Glutamatergic neuron (in vitro differentiated cells): ENCODE results near the gene ROBO1. TPM values are rescaled to one million over a fixed set of nuclear protein-coding genes. Genes with fewer than 3 reads are reported as not detected.

Experiments
- DNase-seq: peaks from one replicate; pipeline ENCODE4 v3.0.0; 2022
- H3K27ac Mint-ChIP-seq: one replicate; pipeline ENCODE4 v1.8.0; 2020; ENCODE audit warnings: mild to moderate bottlenecking, mixed read lengths, inconsistent platforms; ENCODE audit not compliant: unreplicated experiment
- H3K27me3 Mint-ChIP-seq: one replicate; pipeline ENCODE4 v1.8.0; 2020; ENCODE audit warnings: mild to moderate bottlenecking, moderate library complexity, mixed read lengths, inconsistent platforms; ENCODE audit not compliant: unreplicated experiment
- H3K36me3 Mint-ChIP-seq: one replicate; pipeline ENCODE4 v1.8.0; 2020; ENCODE audit warnings: mild to moderate bottlenecking, mixed read lengths, inconsistent platforms; ENCODE audit not compliant: unreplicated experiment
- H3K4me1 Mint-ChIP-seq: one replicate; pipeline ENCODE4 v1.8.0; 2020; ENCODE audit warnings: mild to moderate bottlenecking, low read depth, mixed read lengths, inconsistent platforms; ENCODE audit not compliant: unreplicated experiment
- H3K4me3 Mint-ChIP-seq: one replicate; pipeline ENCODE4 v1.8.0; 2020; ENCODE audit warnings: mild to moderate bottlenecking, mixed read lengths, inconsistent platforms; ENCODE audit not compliant: unreplicated experiment
- H3K9me3 Mint-ChIP-seq: one replicate; pipeline ENCODE4 v1.8.0; 2020; ENCODE audit warnings: mild to moderate bottlenecking, moderate library complexity, mixed read lengths, inconsistent platforms; ENCODE audit not compliant: unreplicated experiment
- total RNA-seq: library from RNA; stranded (reverse); fragmentation: NEBNext Ultra II Directional; extraction: Animal tissue kit (Norgen Biotek cat#: 25700); gene quantifications from one replicate; pipeline ENCODE4 v1.2.1, GENCODE V29; 2021; ENCODE audit not compliant: unreplicated experiment
- TF ChIP-seq, protein P1 (sequence below): fragments of 200-600 bp; sonication (generic); IDR thresholded peaks from one replicate; pipeline ENCODE4 v1.5.0; 2021; ENCODE audit not compliant: partially characterized antibody, unreplicated experiment

ROBO1 gene
- total RNA-seq, 1 donor from 2014 or later, result 505 TPM

DNA sequence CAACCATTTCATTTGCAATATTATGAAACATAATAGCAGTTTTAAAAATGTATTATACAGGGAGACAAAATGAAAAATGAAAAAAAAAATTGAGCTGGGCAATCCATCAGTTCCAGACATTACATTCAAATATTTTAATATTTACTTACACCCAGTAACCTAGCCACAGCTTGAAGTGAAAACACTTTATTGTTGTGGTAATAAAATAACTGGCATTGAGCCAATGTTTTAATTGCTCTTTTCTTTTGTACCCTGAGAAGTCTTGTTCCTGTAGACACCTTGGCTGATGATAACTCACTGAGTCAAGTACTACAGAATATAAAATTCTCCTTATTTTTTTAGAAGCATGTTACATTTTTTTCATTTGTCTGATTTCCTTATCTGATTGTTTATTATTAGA is 180.6 kb downstream of the ROBO1 start:
- DNase-seq, result no peak
- Mint-ChIP-seq H3K4me1 (no peaks in the 10 kb centered on the region), H3K4me3 (no peak overlapping the region), H3K27ac (no peak overlapping the region), H3K9me3 (no peaks in the 10 kb centered on the region), H3K36me3 (no peaks in the 10 kb centered on the region), H3K27me3 (no peaks in the 10 kb centered on the region)
- TF ChIP-seq, protein P1, sequence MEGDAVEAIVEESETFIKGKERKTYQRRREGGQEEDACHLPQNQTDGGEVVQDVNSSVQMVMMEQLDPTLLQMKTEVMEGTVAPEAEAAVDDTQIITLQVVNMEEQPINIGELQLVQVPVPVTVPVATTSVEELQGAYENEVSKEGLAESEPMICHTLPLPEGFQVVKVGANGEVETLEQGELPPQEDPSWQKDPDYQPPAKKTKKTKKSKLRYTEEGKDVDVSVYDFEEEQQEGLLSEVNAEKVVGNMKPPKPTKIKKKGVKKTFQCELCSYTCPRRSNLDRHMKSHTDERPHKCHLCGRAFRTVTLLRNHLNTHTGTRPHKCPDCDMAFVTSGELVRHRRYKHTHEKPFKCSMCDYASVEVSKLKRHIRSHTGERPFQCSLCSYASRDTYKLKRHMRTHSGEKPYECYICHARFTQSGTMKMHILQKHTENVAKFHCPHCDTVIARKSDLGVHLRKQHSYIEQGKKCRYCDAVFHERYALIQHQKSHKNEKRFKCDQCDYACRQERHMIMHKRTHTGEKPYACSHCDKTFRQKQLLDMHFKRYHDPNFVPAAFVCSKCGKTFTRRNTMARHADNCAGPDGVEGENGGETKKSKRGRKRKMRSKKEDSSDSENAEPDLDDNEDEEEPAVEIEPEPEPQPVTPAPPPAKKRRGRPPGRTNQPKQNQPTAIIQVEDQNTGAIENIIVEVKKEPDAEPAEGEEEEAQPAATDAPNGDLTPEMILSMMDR, result no peak

DNA sequence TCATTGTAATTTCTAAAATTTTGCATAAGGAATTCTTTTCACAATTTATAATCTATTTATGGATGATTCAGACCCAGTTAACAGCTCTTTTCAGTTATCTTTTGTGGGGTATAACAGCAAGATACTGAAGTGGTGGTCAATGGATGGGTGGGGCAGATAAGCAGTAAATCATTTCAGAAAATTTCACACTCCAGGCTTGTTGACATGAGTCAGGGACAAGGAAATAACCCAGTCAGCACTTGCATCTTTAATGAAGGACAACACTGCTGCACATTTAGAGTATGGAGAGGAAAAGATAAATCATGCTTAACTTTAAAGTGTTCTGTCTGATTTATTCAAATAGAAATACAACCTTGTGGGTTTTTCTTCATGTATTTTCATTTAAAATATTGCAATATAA is 181.6 kb downstream of the ROBO1 start:
- Mint-ChIP-seq H3K9me3 (no peaks in the 10 kb centered on the region), H3K36me3 (no peaks in the 10 kb centered on the region), H3K4me1 (no peaks in the 10 kb centered on the region), H3K27me3 (no peaks in the 10 kb centered on the region), H3K27ac (no peak overlapping the region), H3K4me3 (no peak overlapping the region)
- TF ChIP-seq, protein P1, result no peak
- no peak for DNase-seq

DNA sequence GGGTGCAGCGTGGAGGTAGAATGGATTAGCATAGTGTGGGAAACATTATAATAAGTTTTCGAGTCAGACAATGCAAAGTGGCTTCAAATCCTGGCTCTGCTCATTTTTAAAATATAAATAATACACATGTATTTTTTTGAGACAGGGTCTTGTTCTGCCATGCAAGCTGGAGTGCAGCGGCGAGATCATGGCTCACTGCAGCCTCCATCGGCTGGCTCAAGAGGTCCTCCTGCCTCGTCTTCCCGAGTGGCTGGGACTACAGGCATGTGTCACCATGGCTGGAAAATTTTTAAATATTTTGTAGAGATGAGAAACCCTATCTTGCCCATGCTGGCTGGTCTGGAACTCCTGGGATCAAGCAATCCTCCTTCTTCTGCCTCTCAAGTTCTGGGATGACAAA is 194.9 kb downstream of the ROBO1 start:
- Mint-ChIP-seq H3K27ac (no peak overlapping the region), H3K4me3 (no peak overlapping the region), H3K4me1 (no peaks in the 10 kb centered on the region), H3K9me3 (no peaks in the 10 kb centered on the region), H3K36me3 (no peaks in the 10 kb centered on the region), H3K27me3 (no peaks in the 10 kb centered on the region)
- no peak for DNase-seq
- TF ChIP-seq, protein P1, result no peak

DNA sequence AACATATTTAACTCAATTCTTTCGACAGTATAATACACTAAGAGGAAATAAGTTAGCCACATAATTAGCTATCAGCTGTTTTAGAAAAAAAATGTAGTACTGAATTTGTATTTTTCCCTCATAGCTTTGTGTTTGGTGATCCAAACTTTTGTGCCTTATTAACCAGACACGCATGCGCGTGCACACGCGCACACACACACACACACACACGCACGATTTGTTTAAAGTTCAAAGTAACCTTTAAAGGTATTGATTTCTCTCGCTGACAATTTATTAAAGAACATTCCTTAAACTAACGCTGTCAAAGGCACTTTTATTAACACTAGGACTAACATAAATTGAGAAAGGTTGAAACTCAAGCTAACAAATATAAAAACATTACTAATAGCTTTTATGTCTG is 198.9 kb downstream of the ROBO1 start:
- Mint-ChIP-seq H3K27ac (no peak overlapping the region), H3K4me1 (no peaks in the 10 kb centered on the region), H3K36me3 (no peaks in the 10 kb centered on the region), H3K9me3 (no peaks in the 10 kb centered on the region), H3K4me3 (no peak overlapping the region), H3K27me3 (no peaks in the 10 kb centered on the region)
- DNase-seq, result no peak
- TF ChIP-seq, protein P1, result no peak

DNA sequence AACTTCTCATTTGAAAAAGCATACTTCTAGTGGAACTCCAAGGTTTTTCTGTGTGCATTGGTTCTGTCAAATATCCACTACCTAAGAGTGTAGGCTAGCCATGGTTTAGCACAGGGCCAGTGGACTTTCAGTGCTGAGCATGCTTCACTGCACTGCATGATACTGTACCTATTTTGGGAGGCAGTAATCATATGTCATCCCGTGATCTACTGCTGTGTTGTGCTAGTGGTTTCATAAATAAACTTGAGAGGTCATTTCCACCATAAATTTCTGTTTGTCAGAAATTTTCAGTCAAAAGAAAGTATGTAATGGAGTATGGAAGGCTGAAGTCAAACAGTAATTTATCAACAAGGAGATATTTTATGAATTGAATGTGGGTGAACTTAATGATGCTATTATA is 203.6 kb downstream of the ROBO1 start:
- Mint-ChIP-seq H3K36me3 (no peaks in the 10 kb centered on the region), H3K4me1 (no peaks in the 10 kb centered on the region), H3K27me3 (no peaks in the 10 kb centered on the region), H3K27ac (no peak overlapping the region), H3K4me3 (no peak overlapping the region), H3K9me3 (no peaks in the 10 kb centered on the region)
- TF ChIP-seq, protein P1, result no peak
- no peak for DNase-seq
